T-helper 2 cell treated with Interferon-gamma antibody and Interleukin-4, amounts not matched to agents 100 ng/mL and 5 ng/mL, for 36 hours (primary cell): ENCODE data around the gene COL4A6. TPM values are rescaled to one million over a fixed set of nuclear protein-coding genes. Genes with fewer than 3 reads are reported as not detected.
"Not testable (repeated sequence)": the region's sequence is repeated elsewhere in the genome, so short reads cannot be mapped to it uniquely, and the experiment has no call there.

ENCODE experiments used
- intact Hi-C: fragments of 100-400 bp; cut with micrococcal nuclease; formaldehyde crosslinking; loops from one replicate; pipeline ENCODE4 v1.15.1; 2023
- total RNA-seq: library from RNA; stranded (reverse); gene quantifications from 2 replicates; pipeline ENCODE4 v1.2.3, GENCODE V29; 2022

The COL4A6 gene
- total RNA-seq, 1 donor from 2014 or later: not detected

- intact Hi-C loops: no loop called here
Measured at GRCh38 chrX:108399418-108400165, 38.6 kb downstream of the COL4A6 start.

- intact Hi-C loops: no loop called here
Measured at GRCh38 chrX:108397627-108398391, 40.4 kb downstream of the COL4A6 start.

- intact Hi-C loops: no loop called here
Measured at GRCh38 chrX:108396986-108397385, 41.2 kb downstream of the COL4A6 start.

- intact Hi-C loops: no loop called here
Measured at GRCh38 chrX:108396188-108396891, 41.9 kb downstream of the COL4A6 start.

GRCh38 chrX:108390976-108391717, 47.1 kb downstream of the COL4A6 start:
- intact Hi-C loops: not testable (repeated sequence)

- intact Hi-C loops: no loop called here
Measured at GRCh38 chrX:108384783-108385182, 53.4 kb downstream of the COL4A6 start.

- intact Hi-C loops: no loop called here
Measured at GRCh38 chrX:108380222-108380621, 58.0 kb downstream of the COL4A6 start.

GRCh38 chrX:108376821-108377220, 61.4 kb downstream of the COL4A6 start:
- intact Hi-C loops: not testable (repeated sequence)

GRCh38 chrX:108375591-108375990, 62.6 kb downstream of the COL4A6 start:
- intact Hi-C loops: not testable (repeated sequence)

GRCh38 chrX:108366644-108367406, 71.4 kb downstream of the COL4A6 start:
- intact Hi-C loops: no loop called here

- intact Hi-C loops: no loop called here
Measured at GRCh38 chrX:108362026-108362425, 76.2 kb downstream of the COL4A6 start.

- intact Hi-C loops: no loop called here
Measured at GRCh38 chrX:108361316-108361715, 76.9 kb downstream of the COL4A6 start.

- intact Hi-C loops: no loop called here
Measured at GRCh38 chrX:108359806-108360602, 78.2 kb downstream of the COL4A6 start.

- intact Hi-C loops: no loop called here
Measured at GRCh38 chrX:108353452-108353851, 84.8 kb downstream of the COL4A6 start.

- intact Hi-C loops: no loop called here
Measured at GRCh38 chrX:108349210-108349609, 89.0 kb downstream of the COL4A6 start.

GRCh38 chrX:108348525-108348924, 89.7 kb downstream of the COL4A6 start:
- intact Hi-C loops: no loop called here

GRCh38 chrX:108347800-108348199, 90.4 kb downstream of the COL4A6 start:
- intact Hi-C loops: no loop called here

GRCh38 chrX:108344216-108344615, 94.0 kb downstream of the COL4A6 start:
- intact Hi-C loops: no loop called here

GRCh38 chrX:108341947-108342346, 96.3 kb downstream of the COL4A6 start:
- intact Hi-C loops: no loop called here

GRCh38 chrX:108332281-108332680, 105.9 kb downstream of the COL4A6 start:
- intact Hi-C loops: no loop called here
